Measurements from ENCODE around the gene FGD2. TPM values are rescaled to one million over a fixed set of nuclear protein-coding genes. Genes with fewer than 3 reads are reported as not detected.

FGD2 gene
- total and polyA plus RNA-seq, 10 donors = 63.4 to 426 (median 270) TPM

DNA sequence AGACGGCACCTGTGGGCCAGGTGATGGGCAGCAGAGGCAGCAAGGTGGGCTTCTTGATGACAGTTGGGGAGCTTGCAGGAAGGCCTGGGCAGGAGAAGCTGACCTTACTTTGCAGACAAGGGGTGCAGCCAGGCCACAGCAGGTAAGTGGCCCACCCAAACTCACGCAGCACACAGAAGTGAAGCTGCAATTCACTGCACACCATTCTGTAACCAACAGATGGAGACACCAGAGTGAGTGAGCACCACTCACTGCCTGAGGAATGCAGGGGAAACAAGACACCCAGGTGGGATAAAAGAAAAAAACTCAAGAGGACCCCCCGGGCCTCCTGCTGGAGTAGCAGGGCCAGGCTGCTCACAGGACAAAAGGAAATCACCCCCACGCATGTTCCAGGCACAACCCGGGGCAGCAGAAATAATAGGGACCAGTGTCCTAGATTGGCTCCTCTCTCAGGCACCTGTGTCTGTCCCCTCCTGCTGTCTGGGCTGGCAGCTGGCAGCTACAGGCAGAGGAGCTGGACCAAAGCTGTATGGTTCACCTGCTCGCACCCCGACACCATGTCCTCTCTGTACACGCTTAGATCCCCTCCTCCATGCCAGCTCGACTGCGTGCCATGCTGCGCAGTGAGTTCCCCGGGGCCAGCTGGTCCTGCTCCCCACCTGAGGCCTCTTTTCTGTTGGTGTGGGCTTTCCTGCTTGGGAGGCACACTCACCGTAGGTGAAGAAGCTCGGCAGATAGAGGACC lies 24.4 kb upstream of the FGD2 start:
- Histone ChIP-seq H3K36me3 (peaks cover 4 to 68% (median 38%) of the 10 kb centered on the region in 6 donors), H3K27ac (no peak overlapping the region), H3K27me3 (replicated peaks in 1 of 7) (no peaks in the 10 kb centered on the region), H3K4me3 (no peak overlapping the region), H3K4me1 (peaks cover 27 to 69% (median 60%) of the 10 kb centered on the region in 6 donors), H3K9me3 (no peaks in the 10 kb centered on the region)
- TF ChIP-seq, protein P1, sequence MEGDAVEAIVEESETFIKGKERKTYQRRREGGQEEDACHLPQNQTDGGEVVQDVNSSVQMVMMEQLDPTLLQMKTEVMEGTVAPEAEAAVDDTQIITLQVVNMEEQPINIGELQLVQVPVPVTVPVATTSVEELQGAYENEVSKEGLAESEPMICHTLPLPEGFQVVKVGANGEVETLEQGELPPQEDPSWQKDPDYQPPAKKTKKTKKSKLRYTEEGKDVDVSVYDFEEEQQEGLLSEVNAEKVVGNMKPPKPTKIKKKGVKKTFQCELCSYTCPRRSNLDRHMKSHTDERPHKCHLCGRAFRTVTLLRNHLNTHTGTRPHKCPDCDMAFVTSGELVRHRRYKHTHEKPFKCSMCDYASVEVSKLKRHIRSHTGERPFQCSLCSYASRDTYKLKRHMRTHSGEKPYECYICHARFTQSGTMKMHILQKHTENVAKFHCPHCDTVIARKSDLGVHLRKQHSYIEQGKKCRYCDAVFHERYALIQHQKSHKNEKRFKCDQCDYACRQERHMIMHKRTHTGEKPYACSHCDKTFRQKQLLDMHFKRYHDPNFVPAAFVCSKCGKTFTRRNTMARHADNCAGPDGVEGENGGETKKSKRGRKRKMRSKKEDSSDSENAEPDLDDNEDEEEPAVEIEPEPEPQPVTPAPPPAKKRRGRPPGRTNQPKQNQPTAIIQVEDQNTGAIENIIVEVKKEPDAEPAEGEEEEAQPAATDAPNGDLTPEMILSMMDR (IDR thresholded peaks at IDR 0.05 in 8 of 11, conservative IDR thresholded peaks at IDR 0.05 in 3 of 11) = no peak
- TF ChIP-seq POLR2A (IDR thresholded peaks at IDR 0.05) (no peak), POLR2AphosphoS5 (IDR thresholded peaks at IDR 0.05) (no peak)
- no peak for DNase-seq
- intact Hi-C loops (cut with DNase I; ENCODE audit: low total_unique reads) = no loop called here
- WGBS, 5 donors = 80 to 89% (median 83%) methylated on average over 13 to 14 of the region's 14 CpGs

DNA sequence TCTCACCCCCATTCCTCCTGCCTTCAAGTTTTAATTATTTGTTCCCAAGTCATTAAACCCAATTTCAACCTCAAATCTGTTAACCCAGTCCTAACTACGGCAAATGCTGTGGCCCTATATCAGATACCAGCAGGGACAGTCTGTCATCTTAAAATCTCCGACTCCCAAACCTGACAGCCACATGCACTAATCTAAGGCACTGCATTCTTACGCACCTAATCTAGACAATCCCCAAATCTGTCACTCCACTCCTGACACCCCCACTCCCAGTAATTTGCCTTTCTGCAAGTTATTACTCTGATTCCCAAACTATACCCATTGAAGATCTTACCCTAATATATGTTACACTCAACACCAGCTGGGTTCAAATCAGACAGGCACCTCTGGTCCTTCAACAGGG lies 21.9 kb upstream of the FGD2 start:
- Histone ChIP-seq H3K4me3 (peak overlapping the region in 2 of 8 donors; percentile 98), H3K4me1 (peaks cover 35 to 84% (median 71%) of the 10 kb centered on the region in 6 donors), H3K27me3 (replicated peaks in 1 of 7) (no peaks in the 10 kb centered on the region), H3K27ac (peak overlapping the region in 2 of 8 donors; percentile 5 to 96), H3K9me3 (no peaks in the 10 kb centered on the region), H3K36me3 (peaks cover 0 to 43% (median 14%) of the 10 kb centered on the region in 6 donors)
- TF ChIP-seq POLR2AphosphoS5 (IDR thresholded peaks at IDR 0.05) = no peak
- TF ChIP-seq POLR2A (IDR thresholded peaks at IDR 0.05) = no peak
- no peak for DNase-seq
- intact Hi-C loops (cut with DNase I; ENCODE audit: low total_unique reads) = no loop called here
- 91 to 95% (median 94%) methylated on average over 3 of the region's 3 CpGs for WGBS, 5 donors

DNA sequence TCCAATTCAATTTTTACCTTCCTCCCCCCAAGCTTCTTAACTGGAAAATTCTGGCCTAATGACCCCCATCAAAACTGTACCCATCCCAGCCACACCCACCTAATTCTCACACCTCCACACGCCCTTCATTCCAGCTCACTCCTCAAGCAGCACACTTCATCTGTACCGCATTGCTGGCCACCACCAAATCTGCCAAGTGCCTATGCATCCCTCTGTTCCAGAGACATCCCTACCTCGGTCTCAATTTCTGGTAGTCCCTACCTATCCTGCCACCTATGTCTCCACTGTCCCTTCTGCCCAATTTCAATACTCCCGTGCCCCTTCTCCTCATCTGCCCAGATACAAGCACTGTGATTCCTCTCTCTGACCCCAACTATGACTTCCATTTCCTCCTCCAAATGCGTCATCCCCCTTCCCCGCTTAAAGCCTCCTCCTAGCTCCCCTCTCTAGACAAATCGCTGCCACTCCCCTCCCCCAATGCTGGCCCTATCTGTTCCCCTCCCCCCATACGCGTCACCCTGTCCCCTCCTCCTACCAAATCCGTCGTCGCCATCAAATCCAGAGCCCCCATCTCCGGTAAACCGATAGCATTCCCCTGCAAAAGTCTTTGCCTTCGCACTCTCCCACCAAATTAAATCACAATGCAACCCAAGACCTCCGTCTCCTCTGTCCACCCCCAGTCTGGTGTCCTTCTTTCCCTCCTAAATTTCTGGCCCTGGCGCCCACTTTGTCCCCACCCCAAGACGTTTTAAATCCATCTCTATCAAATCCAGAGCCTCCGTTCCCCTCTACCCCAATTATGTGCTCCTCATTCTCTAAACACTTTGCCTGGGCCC lies 20.7 kb upstream of the FGD2 start:
- Histone ChIP-seq H3K9me3 (no peaks in the 10 kb centered on the region), H3K4me3 (peak overlapping the region; percentile 97 to 99 (median 98)), H3K27me3 (replicated peaks in 1 of 7) (no peaks in the 10 kb centered on the region), H3K36me3 (peaks cover 0 to 31% (median 10%) of the 10 kb centered on the region in 6 donors), H3K27ac (peak overlapping the region; percentile 41 to 98 (median 96)), H3K4me1 (peaks cover 35 to 73% (median 62%) of the 10 kb centered on the region in 6 donors)
- DNase-seq = no peak
- 9 to 14% (median 11%) methylated on average over 19 of the region's 19 CpGs for WGBS, 5 donors
- TF ChIP-seq POLR2AphosphoS5 (IDR thresholded peaks at IDR 0.05) (no peak), POLR2A (IDR thresholded peaks at IDR 0.05) (no peak)
- TF ChIP-seq, protein P1 (IDR thresholded peaks at IDR 0.05 in 8 of 11, conservative IDR thresholded peaks at IDR 0.05 in 3 of 11) = no peak
- intact Hi-C loops (cut with DNase I; ENCODE audit: low total_unique reads) = no loop called here

DNA sequence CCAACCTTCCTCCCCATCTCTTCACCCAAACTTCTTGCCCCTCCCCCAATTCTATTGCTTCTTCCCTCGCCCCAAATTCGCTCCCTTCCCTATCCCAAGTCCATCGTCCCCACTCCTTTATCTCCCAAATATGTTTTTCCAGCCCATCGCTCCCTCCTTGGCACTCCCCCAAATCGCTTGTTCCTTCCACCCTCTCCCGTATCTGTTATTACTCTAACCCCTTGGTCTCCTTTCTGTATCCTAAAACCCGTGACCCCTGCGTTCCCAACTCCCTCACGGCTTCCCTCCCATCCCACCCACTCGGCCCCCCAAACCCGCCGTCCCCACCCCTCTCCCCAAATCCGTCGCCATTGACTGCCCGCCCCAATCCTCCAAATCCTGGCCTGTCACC lies 20.0 kb upstream of the FGD2 start:
- DNase-seq = no peak
- Histone ChIP-seq H3K27ac (peak overlapping the region; percentile 90 to 98 (median 96)), H3K9me3 (no peaks in the 10 kb centered on the region), H3K36me3 (peaks cover 0 to 25% (median 7%) of the 10 kb centered on the region in 6 donors), H3K4me1 (peaks cover 34 to 67% (median 58%) of the 10 kb centered on the region in 6 donors), H3K27me3 (replicated peaks in 1 of 7) (no peaks in the 10 kb centered on the region), H3K4me3 (peak overlapping the region; percentile 97 to 99 (median 98))
- TF ChIP-seq POLR2AphosphoS5 (IDR thresholded peaks at IDR 0.05) = no peak
- no peak for TF ChIP-seq POLR2A (IDR thresholded peaks at IDR 0.05)
- TF ChIP-seq, protein P1 (IDR thresholded peaks at IDR 0.05 in 8 of 11, conservative IDR thresholded peaks at IDR 0.05 in 3 of 11) = no peak
- 0 to 1% (median 1%) methylated on average over 15 of the region's 15 CpGs for WGBS, 5 donors
- intact Hi-C loops (cut with DNase I; ENCODE audit: low total_unique reads) = no loop called here
